ENCODE results near the gene C11orf97.
"Not testable (repeated sequence)": the region's sequence is repeated elsewhere in the genome, so short reads cannot be mapped to it uniquely, and the experiment has no call there.

The C11orf97 gene, protein sequence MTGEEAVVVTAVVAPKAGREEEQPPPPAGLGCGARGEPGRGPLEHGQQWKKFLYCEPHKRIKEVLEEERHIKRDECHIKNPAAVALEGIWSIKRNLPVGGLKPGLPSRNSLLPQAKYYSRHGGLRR

GRCh38 chr11:94511932-94512781 is at the start of gene C11orf97:
Gene C11orf97, plus strand, starts transcription at chr11:94512461. Its CDS starts 68 bp downstream, at chr11:94512529.
- peak; percentile 57 for DNase-seq (ENCODE audit: low spot score)

GRCh38 chr11:94469416-94469815 is 42.8 kb upstream of the C11orf97 start:
- no peak for DNase-seq (ENCODE audit: low spot score)

DNA sequence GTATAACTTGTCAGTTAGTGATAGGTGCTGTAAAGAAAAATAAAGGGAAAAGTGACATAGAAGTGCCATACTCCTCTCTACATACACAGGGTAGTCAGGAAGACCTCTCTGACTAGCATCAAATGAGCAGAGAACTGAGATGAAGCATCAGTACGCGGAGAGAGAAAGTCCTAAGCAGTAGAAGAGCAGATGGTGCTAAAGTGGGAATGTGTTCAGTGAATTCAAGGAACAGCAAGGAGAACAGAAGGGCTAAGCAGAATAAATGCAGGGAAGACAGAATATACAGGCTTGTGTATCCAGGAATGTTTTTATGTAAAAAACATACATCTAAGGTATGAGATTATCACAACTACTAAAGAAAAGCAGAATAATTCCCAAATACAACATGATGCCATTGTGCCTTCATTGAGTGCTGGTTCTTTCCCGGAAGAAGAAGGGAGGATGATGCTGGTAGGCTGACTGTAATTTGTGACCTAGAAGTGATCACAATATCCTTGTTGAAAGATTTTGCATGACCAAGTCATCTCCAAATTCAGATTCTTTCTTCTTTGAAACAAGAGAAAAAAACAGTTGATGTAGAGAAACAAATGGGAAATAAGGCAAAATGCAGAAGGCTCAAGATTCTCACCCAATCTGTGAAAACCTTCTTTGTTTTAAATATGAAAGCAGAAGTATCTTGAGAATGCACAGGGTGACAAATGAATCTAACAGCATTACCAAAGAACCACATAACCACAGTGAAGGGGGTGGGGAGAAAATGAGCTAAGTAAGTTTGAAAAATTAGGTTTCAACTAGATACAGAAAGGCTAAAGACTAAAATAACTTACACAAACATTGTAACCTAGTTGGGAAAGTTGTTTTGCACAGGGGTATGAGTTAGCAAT is 39.1 kb upstream of the C11orf97 start:
- peak; percentile 24 for DNase-seq (ENCODE audit: low spot score)

GRCh38 chr11:94477624-94478023 is 34.6 kb upstream of the C11orf97 start:
- DNase-seq (ENCODE audit: low spot score), result no peak

- no peak for DNase-seq (ENCODE audit: low spot score)
These were observed 30.9 kb upstream of the C11orf97 start for GRCh38 chr11:94481342-94481741.

- DNase-seq (ENCODE audit: low spot score), result no peak
These were observed 26.2 kb upstream of the C11orf97 start for GRCh38 chr11:94486068-94486467.

- DNase-seq (ENCODE audit: low spot score), result peak; percentile 97
These were observed 18.8 kb upstream of the C11orf97 start, which contains the start of the genes ANKRD49 and MRE11 for GRCh38 chr11:94493281-94494125. Gene ANKRD49, plus strand, starts transcription at chr11:94493984. Its CDS starts 2,710 bp downstream, at chr11:94496694. Gene MRE11, minus strand, starts transcription at chr11:94493844. Its CDS starts 1,043 bp downstream, at chr11:94492801.

GRCh38 chr11:94494126-94494680 is 18.1 kb upstream of the C11orf97 start:
- DNase-seq (ENCODE audit: low spot score), result no peak

DNA sequence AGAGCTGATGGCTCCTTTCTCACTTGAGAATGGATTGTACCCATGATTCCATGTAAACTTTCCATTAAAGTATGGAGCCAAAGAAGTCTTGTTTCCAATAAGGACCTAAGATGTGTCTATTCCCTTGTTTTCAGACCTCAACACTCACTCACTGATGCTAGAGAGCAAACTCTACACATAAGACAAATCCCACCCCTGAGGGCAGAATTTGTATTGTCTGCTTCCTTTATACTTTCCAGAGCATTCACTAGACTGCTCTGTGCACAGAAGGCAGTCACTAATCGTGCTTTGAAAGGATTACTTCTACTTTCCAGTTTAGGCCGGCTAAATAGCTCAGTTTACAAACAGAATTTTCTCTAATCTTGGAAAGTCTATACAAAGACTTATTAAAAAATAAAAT is 12.1 kb upstream of the C11orf97 start:
- no peak for DNase-seq (ENCODE audit: low spot score)

DNA sequence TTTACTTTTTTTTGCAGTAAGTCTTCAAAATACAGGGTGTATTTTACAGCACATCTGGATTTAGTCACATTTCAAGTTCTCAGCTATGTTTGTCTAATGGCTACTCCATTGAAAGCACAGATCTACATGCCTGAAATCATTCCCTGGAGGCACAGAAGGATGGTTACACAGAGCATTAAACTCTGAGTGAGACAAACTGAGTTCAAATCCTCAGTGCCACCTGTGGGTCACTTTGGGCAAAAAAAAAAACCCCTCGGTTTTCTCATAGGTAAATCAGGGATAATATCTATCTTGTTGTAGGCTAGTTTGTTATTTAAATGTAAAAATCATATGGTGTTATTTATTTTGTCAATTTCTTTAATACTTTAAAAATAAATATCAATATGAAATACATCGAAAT is 10.7 kb upstream of the C11orf97 start:
- no peak for DNase-seq (ENCODE audit: low spot score)

DNA sequence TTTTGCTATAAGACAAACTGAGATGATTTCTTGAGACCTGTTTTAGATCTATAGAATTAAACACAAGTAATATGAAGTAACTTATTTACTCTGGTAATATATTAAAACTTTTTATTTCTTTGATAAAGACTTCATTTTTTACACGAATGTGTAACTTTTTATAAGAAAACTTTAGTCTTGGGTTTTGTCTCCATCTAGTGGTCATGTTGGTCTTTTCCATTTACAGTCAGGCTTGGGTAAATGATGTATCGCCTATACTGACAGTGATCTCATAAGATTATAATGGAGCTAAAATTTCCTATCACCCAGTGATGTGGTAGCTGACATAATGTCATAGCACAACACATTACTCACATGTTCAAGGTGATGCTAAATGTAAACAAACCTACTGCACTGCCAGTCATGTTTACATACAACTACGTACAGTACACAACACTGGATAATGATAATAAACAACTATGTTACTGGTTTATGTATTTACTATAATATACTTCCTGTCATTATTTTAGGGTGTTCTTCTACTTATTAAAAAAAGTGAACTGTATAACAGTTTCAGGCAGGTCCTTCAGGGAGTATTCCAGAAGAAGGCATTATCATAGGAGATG is 7.5 kb upstream of the C11orf97 start:
- DNase-seq (ENCODE audit: low spot score), result peak; percentile 71

- DNase-seq (ENCODE audit: low spot score), result not testable (repeated sequence)
These were observed 5.7 kb upstream of the C11orf97 start for GRCh38 chr11:94506513-94506912.

DNA sequence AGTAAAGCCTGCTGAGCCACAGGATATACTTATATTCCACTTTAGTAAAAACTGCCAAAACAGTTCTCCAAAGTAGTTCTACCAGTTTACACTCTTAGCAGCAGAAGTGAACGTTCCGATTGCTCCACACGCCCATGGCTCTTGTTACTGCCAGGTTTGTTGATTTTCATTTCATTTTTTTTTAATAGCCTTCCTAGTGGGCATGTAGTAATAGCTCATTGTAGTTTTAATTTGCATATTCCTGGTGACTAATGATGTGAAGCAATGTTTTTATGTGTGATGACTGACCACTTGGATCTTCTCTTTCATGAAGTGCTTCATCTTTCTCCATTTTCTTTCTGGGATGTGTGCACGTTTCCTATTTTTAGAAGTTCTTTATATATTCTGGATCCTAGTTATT is 4.8 kb upstream of the C11orf97 start:
- no peak for DNase-seq (ENCODE audit: low spot score)

- DNase-seq (ENCODE audit: low spot score), result no peak
These were observed 830 bp downstream of the C11orf97 start for GRCh38 chr11:94513091-94513490.

GRCh38 chr11:94515398-94515797 is 3.1 kb downstream of the C11orf97 start:
- DNase-seq (ENCODE audit: low spot score), result no peak

DNA sequence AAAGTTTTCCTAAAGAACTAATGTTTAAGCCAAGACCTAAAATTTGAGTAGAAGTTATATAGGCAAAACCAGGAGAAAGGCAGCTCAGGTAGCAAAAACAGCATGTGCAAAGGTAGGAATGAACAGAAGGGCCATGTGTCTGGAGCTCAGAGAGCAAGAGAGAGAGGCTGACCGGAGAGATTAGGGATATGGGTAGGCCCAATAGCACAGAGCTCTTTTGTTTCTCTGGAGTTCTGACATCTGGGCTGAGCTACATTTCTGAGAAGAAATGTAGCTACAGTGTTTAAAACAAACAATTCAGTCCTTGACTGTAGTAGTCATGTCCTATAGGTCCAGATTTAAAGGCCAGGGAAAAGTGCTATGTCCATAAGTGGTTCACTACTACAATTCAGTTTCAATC is 4.5 kb downstream of the C11orf97 start:
- DNase-seq (ENCODE audit: low spot score), result no peak

DNA sequence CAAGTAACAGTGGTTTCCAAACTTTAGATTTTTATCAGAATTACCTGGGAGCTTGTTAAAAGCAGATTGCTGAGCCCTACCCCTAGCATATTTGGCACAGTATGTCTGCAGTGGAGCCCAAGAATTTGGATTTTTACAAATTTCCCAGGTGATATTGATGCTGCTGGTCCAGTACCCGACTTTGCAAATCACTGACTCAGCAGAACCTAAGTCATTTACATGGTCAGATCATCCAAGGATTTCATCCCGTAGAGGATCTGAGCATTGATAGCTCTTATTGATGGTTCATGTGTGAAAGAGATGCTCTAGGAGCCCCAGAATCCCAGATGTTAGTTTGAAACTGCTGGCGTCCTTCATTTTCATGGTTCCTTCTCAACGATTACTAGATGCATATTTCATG is 6.0 kb downstream of the C11orf97 start:
- no peak for DNase-seq (ENCODE audit: low spot score)

- peak; percentile 53 for DNase-seq (ENCODE audit: low spot score)
These were observed 7.3 kb downstream of the C11orf97 start for GRCh38 chr11:94519478-94520084.

DNA sequence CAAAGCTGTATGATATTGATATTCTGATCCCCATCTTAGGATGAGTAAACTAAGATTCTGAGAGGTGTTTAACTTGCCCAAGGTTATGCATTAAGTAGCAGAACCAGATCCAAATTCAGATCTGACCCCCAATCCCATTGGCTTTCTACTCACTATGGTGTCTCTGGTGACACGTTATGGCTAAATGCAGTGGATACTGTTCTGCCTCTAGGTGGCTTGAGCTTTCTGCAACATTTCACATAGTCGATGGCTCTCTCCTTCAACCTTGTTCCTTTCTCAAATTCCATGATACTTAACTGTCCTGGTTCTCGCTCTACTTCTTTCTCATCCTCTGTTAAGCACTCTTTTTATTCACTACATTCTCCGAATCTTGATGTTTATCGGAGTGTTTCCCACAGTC is 9.4 kb downstream of the C11orf97 start:
- DNase-seq (ENCODE audit: low spot score), result no peak

DNA sequence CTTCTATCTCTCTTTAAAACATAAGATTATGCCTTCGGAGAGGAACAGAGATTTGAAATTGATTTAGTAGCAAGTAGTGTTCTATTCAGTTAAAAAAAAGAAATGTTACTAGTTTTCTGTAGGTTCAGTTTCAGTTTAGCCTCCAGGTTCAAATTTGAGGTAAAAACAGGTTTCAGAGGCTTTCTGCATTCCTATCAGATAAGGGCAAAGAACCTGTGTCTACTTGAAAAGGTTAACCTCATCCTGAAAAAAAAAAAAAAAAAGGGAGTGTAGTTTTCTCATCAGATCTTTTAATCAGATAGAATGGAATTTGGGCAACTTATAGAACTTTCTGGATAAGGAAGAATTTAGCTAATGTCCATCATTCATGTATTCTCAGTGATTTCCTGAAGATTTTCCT is 12.1 kb downstream of the C11orf97 start:
- no peak for DNase-seq (ENCODE audit: low spot score)

Data from CD4-positive, alpha-beta T cell treated with Interleukin-2 at 100 ng/mL for 4 hours (primary cell).